Neural progenitor cell (in vitro differentiated cells): ENCODE results near the gene UBE2S. TPM values are rescaled to one million over a fixed set of nuclear protein-coding genes. Genes with fewer than 3 reads are reported as not detected.

Source experiments
- DNase-seq: peaks from one replicate; pipeline ENCODE4 v3.0.0-alpha.2; 2016; ENCODE audit warnings: low spot score
- H2AFZ ChIP-seq: fragments of 200-600 bp; sonication (generic); replicated peaks from 2 replicates; pipeline ENCODE4 v1.6.1; 2016; ENCODE audit warnings: antibody characterized with exemption
- H3F3A ChIP-seq: fragments of 200-600 bp; sonication (generic); 2 replicates; pipeline ENCODE4 v1.6.1; 2016; ENCODE audit warnings: antibody characterized with exemption, low read depth
- H3K27ac ChIP-seq: fragments of 200-600 bp; sonication (generic); 2 replicates; pipeline ENCODE4 v1.5.1; 2016; ENCODE audit warnings: mild to moderate bottlenecking
- H3K27me3 ChIP-seq: fragments of 200-600 bp; sonication (generic); 2 replicates; pipeline ENCODE4 v1.6.1; 2016; ENCODE audit warnings: mild to moderate bottlenecking, moderate library complexity
- H3K36me3 ChIP-seq: fragments of 200-600 bp; sonication (generic); 2 replicates; pipeline ENCODE4 v1.5.1; 2016
- H3K4me1 ChIP-seq: fragments of 200-600 bp; sonication (generic); 2 replicates; pipeline ENCODE4 v1.6.1; 2016; ENCODE audit warnings: mixed run types
- H3K4me2 ChIP-seq: fragments of 200-600 bp; sonication (generic); 2 replicates; pipeline ENCODE4 v1.6.1; 2016
- H3K4me3 ChIP-seq: fragments of 200-600 bp; sonication (generic); 2 replicates; pipeline ENCODE4 v1.5.1; 2016
- H3K79me2 ChIP-seq: fragments of 200-600 bp; sonication (generic); 2 replicates; pipeline ENCODE4 v1.6.1; 2016; ENCODE audit warnings: low read depth
- H3K9ac ChIP-seq: fragments of 200-600 bp; sonication (generic); 2 replicates; pipeline ENCODE4 v1.6.1; 2016
- H3K9me3 ChIP-seq: fragments of 200-600 bp; sonication (generic); 2 replicates; pipeline ENCODE4 v1.5.1; 2016; ENCODE audit warnings: low read depth
- H4K20me1 ChIP-seq: fragments of 200-600 bp; sonication (generic); 2 replicates; pipeline ENCODE4 v1.6.1; 2016; ENCODE audit warnings: low read depth
- H3K27ac Mint-ChIP-seq: 3 replicates; pipeline ENCODE4 v1.8.0; 2021; ENCODE audit warnings: mixed read lengths
- H3K27me3 Mint-ChIP-seq: 2 replicates; pipeline ENCODE4 v1.8.0; 2022; ENCODE audit warnings: low read depth, mild to moderate bottlenecking, inconsistent platforms, moderate library complexity, mixed read lengths; ENCODE audit not compliant: insufficient read depth
- H3K36me3 Mint-ChIP-seq: 3 replicates; pipeline ENCODE4 v1.8.0; 2021; ENCODE audit warnings: mixed read lengths
- H3K4me1 Mint-ChIP-seq: 3 replicates; pipeline ENCODE4 v1.8.0; 2021; ENCODE audit warnings: mixed read lengths
- H3K4me3 Mint-ChIP-seq: 3 replicates; pipeline ENCODE4 v1.8.0; 2021; ENCODE audit warnings: mild to moderate bottlenecking, moderate library complexity, mixed read lengths
- H3K9me3 Mint-ChIP-seq: 3 replicates; pipeline ENCODE4 v1.8.0; 2020; ENCODE audit warnings: mixed read lengths
- EZH2 ChIP-seq: fragments of 200-600 bp; sonication (generic); IDR thresholded peaks from 2 replicates; pipeline ENCODE4 v1.6.1; 2017; ENCODE audit warnings: antibody characterized with exemption, mild to moderate bottlenecking, moderate library complexity
- EZH2phosphoT487 ChIP-seq: fragments of 200-600 bp; sonication (generic); IDR thresholded peaks from 2 replicates; pipeline ENCODE4 v1.6.1; 2017; ENCODE audit warnings: antibody characterized with exemption
- total RNA-seq: library from RNA; depleted of rRNA; stranded (reverse); fragments of >200 nt; gene quantifications from 2 replicates; pipeline ENCODE4 v1.2.3, GENCODE V29; 2015; ENCODE audit warnings: low replicate concordance
- TF ChIP-seq, protein P1 (sequence below): fragments of 200-600 bp; sonication (generic); IDR thresholded peaks from 2 replicates; pipeline ENCODE4 v1.5.1; 2017; ENCODE audit warnings: antibody characterized with exemption, mild to moderate bottlenecking

The UBE2S gene
- total RNA-seq, 1 donor from 2014 or later = 118 TPM

DNA sequence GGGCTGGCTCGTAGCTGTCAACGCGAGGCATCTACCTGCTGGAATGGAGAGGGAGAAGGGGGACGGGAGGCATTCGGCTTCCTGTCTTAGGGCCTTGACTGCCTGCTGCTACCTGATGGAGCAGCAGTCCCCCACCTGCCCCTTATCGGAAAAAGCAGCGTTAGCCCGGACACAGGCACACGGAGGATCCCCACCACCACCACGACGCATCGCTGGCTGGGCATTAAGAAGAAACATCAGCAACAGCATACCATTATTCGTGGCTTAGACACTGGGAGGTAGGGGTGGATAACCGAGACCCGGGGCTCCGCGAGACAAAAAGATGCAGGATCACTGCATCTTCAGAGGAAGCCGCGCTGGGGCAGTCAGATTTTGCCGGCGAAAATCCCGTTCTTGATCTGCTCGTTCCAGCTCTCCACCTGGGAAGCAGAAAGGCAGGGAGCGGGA lies 54.2 kb downstream of the UBE2S start:
- no peak overlapping the region for H3K9ac ChIP-seq
- DNase-seq = no peak
- Mint-ChIP-seq H3K4me3 (peak overlapping the region; percentile 84), H3K9me3 (peaks cover 4% of the 10 kb centered on the region), H3K36me3 (no peaks in the 10 kb centered on the region), H3K27ac (no peak overlapping the region), H3K27me3 (peaks cover 54% of the 10 kb centered on the region), H3K4me1 (peaks cover 21% of the 10 kb centered on the region)
- H3F3A ChIP-seq = peaks cover 37% of the 10 kb centered on the region
- peak overlapping the region; percentile 45 for H2AFZ ChIP-seq
- H3K4me2 ChIP-seq = peak overlapping the region; percentile 83
- peaks cover 66% of the 10 kb centered on the region for H3K27me3 ChIP-seq
- H3K27ac ChIP-seq = no peak overlapping the region
- H4K20me1 ChIP-seq = peaks cover 18% of the 10 kb centered on the region
- H3K4me1 ChIP-seq = peaks cover 24% of the 10 kb centered on the region
- TF ChIP-seq EZH2 = peak; percentile 20
- TF ChIP-seq EZH2phosphoT487 = no peak
- no peaks in the 10 kb centered on the region for H3K79me2 ChIP-seq
- no peaks in the 10 kb centered on the region for H3K36me3 ChIP-seq
- H3K4me3 ChIP-seq = peak overlapping the region; percentile 51
- no peaks in the 10 kb centered on the region for H3K9me3 ChIP-seq

DNA sequence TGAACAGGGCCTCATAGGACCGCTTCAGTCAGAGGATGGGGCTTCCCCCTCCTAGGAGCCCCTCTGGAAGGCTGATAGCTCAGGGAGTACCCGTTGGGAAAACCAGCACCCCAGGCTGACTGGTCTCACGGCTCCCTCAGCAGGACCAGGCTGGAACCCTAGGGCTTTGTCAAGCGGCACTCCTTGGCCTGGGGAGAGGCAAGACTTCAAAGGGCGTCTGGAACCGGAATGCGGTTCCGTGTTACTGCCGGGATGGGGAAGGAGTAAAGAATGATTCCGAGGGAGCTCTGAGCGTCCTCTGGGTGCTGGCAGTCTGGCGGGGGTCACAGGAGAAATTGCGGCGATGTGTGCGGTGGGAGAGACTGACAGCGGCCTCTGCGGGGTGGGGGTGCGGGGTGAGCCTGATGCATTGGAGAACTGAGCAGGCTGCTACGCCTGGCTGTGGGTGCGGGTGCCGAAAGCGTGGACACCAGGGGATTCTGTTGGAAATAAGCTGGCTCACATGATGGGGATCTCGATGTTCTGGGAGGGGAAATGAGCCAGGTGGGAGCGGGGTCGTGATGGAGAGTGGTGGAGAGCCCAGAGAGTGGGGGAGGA lies 54.9 kb downstream of the UBE2S start:
- no peaks in the 10 kb centered on the region for H3K36me3 Mint-ChIP-seq
- peaks cover 44% of the 10 kb centered on the region for H3F3A ChIP-seq
- peaks cover 31% of the 10 kb centered on the region for H3K4me1 ChIP-seq
- H3K79me2 ChIP-seq = no peaks in the 10 kb centered on the region
- no peaks in the 10 kb centered on the region for H3K9me3 ChIP-seq
- no peak overlapping the region for H3K4me2 ChIP-seq
- H3K27ac Mint-ChIP-seq = no peak overlapping the region
- peaks cover 53% of the 10 kb centered on the region for H3K27me3 Mint-ChIP-seq
- peaks cover 4% of the 10 kb centered on the region for H3K9me3 Mint-ChIP-seq
- TF ChIP-seq, protein P1, sequence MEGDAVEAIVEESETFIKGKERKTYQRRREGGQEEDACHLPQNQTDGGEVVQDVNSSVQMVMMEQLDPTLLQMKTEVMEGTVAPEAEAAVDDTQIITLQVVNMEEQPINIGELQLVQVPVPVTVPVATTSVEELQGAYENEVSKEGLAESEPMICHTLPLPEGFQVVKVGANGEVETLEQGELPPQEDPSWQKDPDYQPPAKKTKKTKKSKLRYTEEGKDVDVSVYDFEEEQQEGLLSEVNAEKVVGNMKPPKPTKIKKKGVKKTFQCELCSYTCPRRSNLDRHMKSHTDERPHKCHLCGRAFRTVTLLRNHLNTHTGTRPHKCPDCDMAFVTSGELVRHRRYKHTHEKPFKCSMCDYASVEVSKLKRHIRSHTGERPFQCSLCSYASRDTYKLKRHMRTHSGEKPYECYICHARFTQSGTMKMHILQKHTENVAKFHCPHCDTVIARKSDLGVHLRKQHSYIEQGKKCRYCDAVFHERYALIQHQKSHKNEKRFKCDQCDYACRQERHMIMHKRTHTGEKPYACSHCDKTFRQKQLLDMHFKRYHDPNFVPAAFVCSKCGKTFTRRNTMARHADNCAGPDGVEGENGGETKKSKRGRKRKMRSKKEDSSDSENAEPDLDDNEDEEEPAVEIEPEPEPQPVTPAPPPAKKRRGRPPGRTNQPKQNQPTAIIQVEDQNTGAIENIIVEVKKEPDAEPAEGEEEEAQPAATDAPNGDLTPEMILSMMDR = no peak
- TF ChIP-seq EZH2phosphoT487 = no peak
- no peak for TF ChIP-seq EZH2
- peak overlapping the region; percentile 84 for H3K4me3 Mint-ChIP-seq
- peaks cover 66% of the 10 kb centered on the region for H3K27me3 ChIP-seq
- H4K20me1 ChIP-seq = peaks cover 26% of the 10 kb centered on the region
- H3K4me3 ChIP-seq = no peak overlapping the region
- H3K36me3 ChIP-seq = no peaks in the 10 kb centered on the region
- no peak overlapping the region for H3K9ac ChIP-seq
- H2AFZ ChIP-seq = no peak overlapping the region
- DNase-seq = no peak
- H3K4me1 Mint-ChIP-seq = peaks cover 27% of the 10 kb centered on the region
- H3K27ac ChIP-seq = no peak overlapping the region

DNA sequence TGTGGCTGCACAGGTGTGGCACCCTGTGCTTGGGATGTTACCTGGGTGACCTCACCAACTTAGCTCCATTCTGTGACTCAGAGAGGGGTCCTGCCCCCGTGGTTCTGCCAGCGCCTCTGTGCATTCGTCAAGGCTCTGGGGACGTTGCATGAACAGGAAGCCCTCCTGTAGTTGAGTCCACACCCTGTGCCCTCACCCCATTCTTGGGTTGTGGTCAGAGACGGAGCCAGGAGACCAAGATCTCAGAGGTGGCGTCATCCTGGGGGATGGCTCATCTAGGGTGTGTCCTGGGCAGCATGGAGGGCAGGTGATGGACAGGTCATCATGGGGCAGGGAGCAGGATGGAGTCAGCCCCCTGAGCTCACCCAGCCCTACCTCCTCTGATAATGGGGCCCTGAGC lies 55.5 kb downstream of the UBE2S start:
- peaks cover 49% of the 10 kb centered on the region for H3K27me3 Mint-ChIP-seq

More for the DNA sequence above, 55.5 kb downstream of the UBE2S start:
- H3K9me3 ChIP-seq = no peaks in the 10 kb centered on the region
- no peaks in the 10 kb centered on the region for H3K36me3 ChIP-seq
- H4K20me1 ChIP-seq = peaks cover 32% of the 10 kb centered on the region
- H3K27ac Mint-ChIP-seq = no peak overlapping the region
- H3F3A ChIP-seq = peaks cover 49% of the 10 kb centered on the region
- H3K4me2 ChIP-seq = no peak overlapping the region
- no peak overlapping the region for H3K4me3 ChIP-seq
- no peak for DNase-seq
- H3K27ac ChIP-seq = no peak overlapping the region
- no peaks in the 10 kb centered on the region for H3K79me2 ChIP-seq
- peaks cover 60% of the 10 kb centered on the region for H3K27me3 ChIP-seq
- no peak overlapping the region for H2AFZ ChIP-seq
- H3K4me1 Mint-ChIP-seq = peaks cover 27% of the 10 kb centered on the region
- no peak overlapping the region for H3K9ac ChIP-seq
- TF ChIP-seq EZH2phosphoT487 (no peak), EZH2 (no peak)
- TF ChIP-seq, protein P1 = no peak
- H3K9me3 Mint-ChIP-seq = peaks cover 4% of the 10 kb centered on the region
- H3K4me1 ChIP-seq = peaks cover 33% of the 10 kb centered on the region
- H3K36me3 Mint-ChIP-seq = no peaks in the 10 kb centered on the region
- H3K4me3 Mint-ChIP-seq = peak overlapping the region; percentile 57
